Transverse colon (tissue), 3 donors: ENCODE results near the gene FOXD3.

Experiments
- CTCF ChIP-seq, 5 experiments: fragments of 200-600 bp in 3 of 5; fragments of 450-650 bp in 2 of 5; sonication (generic) in 3 of 5; IDR thresholded peaks; 1 replicate in 2 of 5; 2 replicates in 3 of 5; pipeline ENCODE4 v1.5.1; 2016 to 2017; ENCODE audit warnings: antibody characterized with exemption in 5 of 5, inconsistent platforms in 3 of 5, mild to moderate bottlenecking in 2 of 5, moderate library complexity in 1 of 5
- POLR2A ChIP-seq: fragments of 450-650 bp; IDR thresholded peaks from one replicate; pipeline ENCODE4 v1.6.1; 2016; ENCODE audit warnings: antibody characterized with exemption, mild to moderate bottlenecking, moderate library complexity

- TF ChIP-seq CTCF (IDR thresholded peaks at IDR 0.05) (no peak), POLR2A (no peak)
Observed at GRCh38 chr1:63322114-63322943, at the start of gene FOXD3.
